GM21528 (cell line): ENCODE results near the gene NPLOC4.
"Not testable (repeated sequence)": the region's sequence is repeated elsewhere in the genome, so short reads cannot be mapped to it uniquely, and the experiment has no call there.

ENCODE experiments used
- ATAC-seq: cut with Tn5 transposase; IDR thresholded peaks from one replicate; pipeline ENCODE4 v1.9.1; 2021; ENCODE audit warnings: mild to moderate bottlenecking, moderate library complexity; ENCODE audit not compliant: unreplicated experiment, low FRiP score

The NPLOC4 gene

GRCh38 chr17:81593105-81593871, 43.6 kb downstream of the NPLOC4 start:
- ATAC-seq: no peak

GRCh38 chr17:81591971-81592370, 44.9 kb downstream of the NPLOC4 start:
- no peak for ATAC-seq

- ATAC-seq: no peak
These were observed 46.8 kb downstream of the NPLOC4 start for GRCh38 chr17:81590121-81590520.

DNA sequence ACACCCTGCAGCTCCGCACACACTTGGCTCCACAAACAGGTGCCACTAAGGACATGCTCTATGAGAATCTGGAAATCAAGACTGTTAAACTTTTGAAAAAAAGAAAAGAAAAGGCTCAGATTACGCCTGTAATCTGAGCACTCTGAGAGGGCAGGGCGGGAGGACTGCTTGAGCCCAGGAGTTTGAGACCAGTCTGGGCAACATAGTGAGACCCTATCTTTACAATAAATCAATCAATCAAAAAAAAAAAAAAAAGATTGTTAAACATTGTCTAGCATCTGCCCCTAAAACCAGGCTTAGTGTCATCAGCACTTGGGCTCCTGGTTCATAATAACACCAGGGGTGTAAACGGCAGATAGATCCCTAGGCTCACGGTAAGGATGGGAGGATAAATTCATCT, 47.3 kb downstream of the NPLOC4 start:
- no peak for ATAC-seq

GRCh38 chr17:81586096-81586495, 50.8 kb downstream of the NPLOC4 start:
- ATAC-seq: no peak

DNA sequence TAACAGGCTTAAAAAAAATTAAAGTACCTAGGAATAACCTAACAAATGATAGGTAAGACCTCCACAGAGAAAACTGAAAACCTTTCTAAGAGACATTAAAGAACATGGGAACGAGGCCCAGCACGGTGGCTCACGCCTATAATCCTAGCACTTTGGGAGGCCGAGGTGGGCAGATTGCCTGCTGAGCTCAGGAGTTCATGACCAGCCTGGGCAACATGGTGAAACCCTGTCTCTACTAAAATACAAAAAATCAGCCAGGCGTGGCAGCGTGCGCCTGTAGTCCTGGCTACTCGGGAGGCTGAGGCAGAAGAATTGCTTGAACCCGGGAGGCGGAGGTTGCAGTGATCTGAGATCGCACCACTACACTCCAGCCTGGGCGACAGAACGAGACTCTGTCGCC, 52.1 kb downstream of the NPLOC4 start:
- ATAC-seq: not testable (repeated sequence)

- no peak for ATAC-seq
These were observed 53.1 kb downstream of the NPLOC4 start for GRCh38 chr17:81583589-81584342.

DNA sequence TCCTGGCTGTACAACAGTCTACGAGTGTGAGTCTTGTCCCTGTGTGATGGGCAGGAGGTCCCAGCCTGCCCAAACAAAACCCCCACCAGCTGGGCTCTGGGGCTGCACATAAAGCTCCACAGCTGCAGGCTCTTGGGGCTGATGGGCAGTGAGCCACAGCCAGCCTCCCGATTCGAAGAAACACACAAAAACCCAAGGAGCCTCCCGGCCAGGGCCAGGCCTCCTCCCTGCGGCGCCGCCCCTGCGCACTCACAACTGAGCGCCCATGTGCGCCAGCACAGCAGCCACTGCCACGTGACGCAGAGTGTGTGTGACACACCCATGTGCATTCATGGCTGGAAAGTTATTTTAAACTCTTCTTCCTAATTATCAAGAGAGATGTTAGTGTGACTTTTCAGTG, 54.2 kb downstream of the NPLOC4 start:
- no peak for ATAC-seq

DNA sequence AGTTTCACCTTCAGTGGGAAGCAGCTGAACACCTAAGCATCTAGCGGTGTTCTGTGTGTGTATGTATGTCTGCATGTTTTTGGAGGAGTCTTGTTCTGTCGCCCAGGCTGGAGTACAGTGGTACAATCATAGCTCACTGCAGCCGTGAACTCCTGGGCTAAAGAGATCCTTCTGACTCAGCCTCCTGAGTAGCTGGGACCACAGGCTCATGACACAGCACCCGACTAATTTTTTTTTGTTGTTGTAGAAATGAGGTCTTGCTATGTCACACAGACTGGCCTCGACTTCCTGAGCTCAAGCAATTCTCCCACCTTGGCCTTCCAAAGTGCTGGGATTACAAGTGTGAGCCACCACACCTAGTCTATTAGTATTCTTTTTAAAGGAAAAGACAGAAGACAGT, 54.6 kb downstream of the NPLOC4 start:
- no peak for ATAC-seq

- ATAC-seq: no peak
These were observed 55.2 kb downstream of the NPLOC4 start for GRCh38 chr17:81581758-81582157.

DNA sequence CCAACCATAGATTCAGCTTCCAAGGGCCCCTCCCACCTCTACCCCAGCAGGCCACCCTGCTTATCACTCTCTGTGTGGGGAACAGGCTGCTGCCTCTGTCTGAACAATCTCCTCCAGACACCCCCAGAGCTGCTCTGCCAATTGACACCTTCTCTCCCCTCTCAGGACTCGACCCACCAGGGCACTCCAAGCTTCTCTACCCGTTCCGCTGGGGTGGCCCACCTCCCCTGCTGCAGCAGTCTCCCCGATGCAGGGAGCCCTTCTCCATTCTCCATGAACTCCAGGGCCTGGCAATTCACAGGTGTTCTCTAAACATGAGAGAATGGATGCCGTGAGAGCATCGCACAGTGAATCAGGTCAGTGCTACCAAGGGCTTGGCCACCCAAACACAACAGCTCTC, 56.4 kb downstream of the NPLOC4 start:
- ATAC-seq: no peak

GRCh38 chr17:81579821-81580321, 57.0 kb downstream of the NPLOC4 start:
- no peak for ATAC-seq

- ATAC-seq: no peak
These were observed 57.6 kb downstream of the NPLOC4 start for GRCh38 chr17:81579298-81579697.

GRCh38 chr17:81578561-81579225, 58.2 kb downstream of the NPLOC4 start:
- ATAC-seq: no peak

DNA sequence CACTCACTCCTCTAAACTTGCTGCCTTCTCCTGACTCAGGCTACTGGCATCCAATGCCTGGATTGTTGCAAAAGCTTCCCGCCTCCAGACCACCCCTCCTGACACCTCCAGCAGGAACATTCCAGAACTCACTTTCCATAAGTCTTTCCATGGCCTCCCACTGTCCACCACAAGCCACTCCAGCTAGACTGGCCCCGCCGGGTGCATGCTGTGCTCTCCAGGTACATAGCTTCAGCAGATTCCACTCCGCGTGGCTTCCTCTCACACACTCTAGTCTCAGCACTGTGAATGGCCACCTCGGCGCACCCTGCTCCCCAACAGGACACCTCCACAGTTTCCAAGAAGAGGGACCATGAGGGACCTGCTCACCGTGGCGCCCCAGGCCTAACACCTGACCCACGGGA, 58.9 kb downstream of the NPLOC4 start:
- no peak for ATAC-seq

DNA sequence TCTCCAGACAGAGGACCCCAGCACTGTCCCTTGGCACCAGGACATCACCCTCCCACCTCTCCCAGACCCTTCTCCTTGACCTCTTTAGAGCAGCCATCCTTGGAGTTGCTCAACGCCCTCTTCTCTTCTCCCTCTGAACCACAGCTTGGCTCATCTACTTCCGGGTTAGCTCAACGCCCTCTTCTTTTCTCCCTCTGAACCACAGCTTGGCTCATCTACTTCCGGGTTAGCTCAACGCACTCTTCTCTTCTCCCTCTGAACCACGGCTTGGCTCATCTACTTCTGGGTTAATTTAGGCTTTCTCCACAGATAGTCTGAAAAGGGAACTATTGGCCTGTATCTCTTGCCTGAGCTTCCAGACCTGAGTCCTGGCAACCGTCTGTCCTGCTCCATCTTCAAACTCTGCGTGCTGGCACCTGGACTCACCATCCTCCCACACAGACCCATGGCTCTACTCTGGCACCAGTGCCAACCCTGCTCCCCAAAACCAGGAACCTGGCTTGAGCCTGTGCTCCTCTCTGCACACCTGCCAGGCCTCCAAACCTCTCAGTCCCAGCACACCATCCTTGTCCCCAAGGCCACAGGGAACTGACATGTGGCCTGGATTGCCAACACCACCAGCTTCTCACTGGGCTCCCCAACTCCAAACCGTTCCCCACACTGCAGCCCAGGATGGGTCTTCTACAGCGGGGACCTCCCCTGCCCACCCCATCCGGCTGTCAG, 59.5 kb downstream of the NPLOC4 start:
- no peak for ATAC-seq

DNA sequence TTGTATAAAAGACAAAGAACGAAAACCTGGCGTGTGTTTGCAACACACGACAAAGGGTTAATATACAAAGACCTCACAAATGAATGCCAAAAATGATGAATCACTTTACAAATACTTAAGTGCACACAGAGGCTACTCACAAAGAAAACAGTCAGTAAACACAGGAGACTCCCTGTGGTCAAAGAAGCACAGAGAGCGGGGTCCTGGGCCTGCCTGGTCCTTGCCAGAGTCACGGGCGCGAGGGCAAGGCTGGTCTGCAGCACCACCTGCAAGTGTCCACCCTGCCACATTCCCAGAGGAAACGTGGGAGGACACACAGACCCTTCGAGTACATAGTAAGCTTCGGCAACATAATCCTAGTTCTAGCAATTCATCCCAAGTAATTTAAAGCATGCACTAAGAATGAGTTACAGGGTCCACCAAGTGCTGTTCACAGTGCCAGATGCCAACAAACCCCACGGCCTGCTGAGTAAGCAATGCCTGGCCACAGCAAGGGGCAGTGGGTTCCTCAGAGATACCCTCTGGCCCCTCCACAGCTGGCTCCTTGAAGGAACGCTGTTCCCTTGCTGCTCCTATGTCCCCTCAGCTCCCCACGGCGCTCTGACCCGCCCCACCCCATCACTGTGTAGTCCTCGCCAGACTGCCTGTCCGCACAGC, 60.2 kb downstream of the NPLOC4 start:
- ATAC-seq: no peak

GRCh38 chr17:81575836-81576235, 61.1 kb downstream of the NPLOC4 start:
- no peak for ATAC-seq

DNA sequence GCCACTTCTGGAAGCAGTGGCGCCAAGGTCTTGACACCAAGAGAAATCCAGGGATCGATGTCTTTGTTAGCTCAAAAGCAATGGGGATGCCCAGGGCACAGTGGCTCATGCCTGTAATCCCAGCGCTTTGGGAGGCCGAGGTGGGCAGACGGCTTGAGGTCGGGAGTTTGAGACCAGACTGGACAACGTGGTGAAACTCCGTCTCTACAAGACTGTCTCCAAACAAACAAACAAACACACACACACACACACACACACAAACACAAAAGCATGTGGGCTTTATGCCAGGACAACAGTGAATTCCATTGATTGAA, 62.3 kb downstream of the NPLOC4 start:
- ATAC-seq: no peak
